Hepatocyte (in vitro differentiated cells): ENCODE measurements around the gene DIS3L. TPM values are rescaled to one million over a fixed set of nuclear protein-coding genes. Genes with fewer than 3 reads are reported as not detected.
"Not testable (repeated sequence)": the region's sequence is repeated elsewhere in the genome, so short reads cannot be mapped to it uniquely, and the experiment has no call there.

Experiments used
- DNase-seq: peaks from one replicate; pipeline ENCODE4 v3.0.0-alpha.2; 2016; ENCODE audit warnings: low spot score
- H2AFZ ChIP-seq: fragments of 200-600 bp; sonication (generic); 2 replicates; pipeline ENCODE4 v1.6.0; 2016; ENCODE audit warnings: antibody characterized with exemption, mild to moderate bottlenecking
- H3K27ac ChIP-seq: fragments of 200-600 bp; sonication (generic); 2 replicates; pipeline ENCODE4 v1.5.1; 2016; ENCODE audit warnings: mild to moderate bottlenecking
- H3K27me3 ChIP-seq: fragments of 200-600 bp; sonication (generic); 2 replicates; pipeline ENCODE4 v1.6.1; 2016
- H3K36me3 ChIP-seq: fragments of 200-600 bp; sonication (generic); replicated peaks from 2 replicates; pipeline ENCODE4 v1.5.1; 2016; ENCODE audit warnings: low read depth; ENCODE audit not compliant: insufficient read depth
- H3K4me1 ChIP-seq: fragments of 200-600 bp; sonication (generic); 2 replicates; pipeline ENCODE4 v1.5.1; 2016; ENCODE audit warnings: mild to moderate bottlenecking, moderate library complexity; ENCODE audit not compliant: insufficient read depth
- H3K4me2 ChIP-seq: fragments of 200-600 bp; sonication (generic); 2 replicates; pipeline ENCODE4 v1.6.0; 2016
- H3K4me3 ChIP-seq: fragments of 200-600 bp; sonication (generic); 2 replicates; pipeline ENCODE4 v1.5.1; 2016; ENCODE audit warnings: mild to moderate bottlenecking
- H3K79me2 ChIP-seq: fragments of 200-600 bp; sonication (generic); 2 replicates; pipeline ENCODE4 v1.6.0; 2017; ENCODE audit warnings: mild to moderate bottlenecking
- H3K9me2 ChIP-seq: fragments of 200-600 bp; sonication (generic); replicated peaks from 2 replicates; pipeline ENCODE4 v1.6.0; 2017; ENCODE audit warnings: mild to moderate bottlenecking; ENCODE audit not compliant: insufficient read depth
- H3K9me3 ChIP-seq: fragments of 200-600 bp; sonication (generic); 2 replicates; pipeline ENCODE4 v1.5.1; 2016; ENCODE audit warnings: low read depth, mild to moderate bottlenecking
- H4K20me1 ChIP-seq: fragments of 200-600 bp; sonication (generic); 2 replicates; pipeline ENCODE4 v1.6.0; 2016; ENCODE audit warnings: mild to moderate bottlenecking; ENCODE audit not compliant: insufficient read depth, poor library complexity, severe bottlenecking
- EZH2 ChIP-seq: fragments of 200-600 bp; sonication (generic); IDR thresholded peaks from 2 replicates; pipeline ENCODE4 v1.6.1; 2016; ENCODE audit warnings: antibody characterized with exemption, mild to moderate bottlenecking, borderline replicate concordance
- EZH2phosphoT487 ChIP-seq: fragments of 200-600 bp; sonication (generic); IDR thresholded peaks from one replicate; pipeline ENCODE4 v1.6.1; 2018; ENCODE audit warnings: antibody characterized with exemption, mild to moderate bottlenecking, low read depth, moderate library complexity; ENCODE audit not compliant: unreplicated experiment, severe bottlenecking
- WGBS: methylation state at CpG from one replicate; pipeline ENCODE4 v1.1.6; 2016; ENCODE audit warnings: low lambda C conversion rate; ENCODE audit errors: missing lambda C conversion rate; 5-methylcytosine and 5-hydroxymethylcytosine counted together
- polyA plus RNA-seq: library from polyadenylated mRNA; unstranded; fragments of >200 nt; fragmentation: Nextera tagmentation; extraction: Ambion mirVana; gene quantifications from 2 replicates; pipeline ENCODE4 v1.2.1, GENCODE V29; 2016
- total RNA-seq: library from RNA; depleted of rRNA; stranded (reverse); fragments of >200 nt; gene quantifications from 2 replicates; pipeline ENCODE4 v1.2.3, GENCODE V29; 2014
- TF ChIP-seq, protein P1 (sequence below): fragments of 200-600 bp; sonication (generic); IDR thresholded peaks from 2 replicates; pipeline ENCODE4 v1.5.1; 2016; ENCODE audit warnings: antibody characterized with exemption, mild to moderate bottlenecking; ENCODE audit not compliant: poor library complexity

The DIS3L gene
- total and polyA plus RNA-seq, 2 experiments from 2014 or later = 18.6 to 34.4 TPM

DNA sequence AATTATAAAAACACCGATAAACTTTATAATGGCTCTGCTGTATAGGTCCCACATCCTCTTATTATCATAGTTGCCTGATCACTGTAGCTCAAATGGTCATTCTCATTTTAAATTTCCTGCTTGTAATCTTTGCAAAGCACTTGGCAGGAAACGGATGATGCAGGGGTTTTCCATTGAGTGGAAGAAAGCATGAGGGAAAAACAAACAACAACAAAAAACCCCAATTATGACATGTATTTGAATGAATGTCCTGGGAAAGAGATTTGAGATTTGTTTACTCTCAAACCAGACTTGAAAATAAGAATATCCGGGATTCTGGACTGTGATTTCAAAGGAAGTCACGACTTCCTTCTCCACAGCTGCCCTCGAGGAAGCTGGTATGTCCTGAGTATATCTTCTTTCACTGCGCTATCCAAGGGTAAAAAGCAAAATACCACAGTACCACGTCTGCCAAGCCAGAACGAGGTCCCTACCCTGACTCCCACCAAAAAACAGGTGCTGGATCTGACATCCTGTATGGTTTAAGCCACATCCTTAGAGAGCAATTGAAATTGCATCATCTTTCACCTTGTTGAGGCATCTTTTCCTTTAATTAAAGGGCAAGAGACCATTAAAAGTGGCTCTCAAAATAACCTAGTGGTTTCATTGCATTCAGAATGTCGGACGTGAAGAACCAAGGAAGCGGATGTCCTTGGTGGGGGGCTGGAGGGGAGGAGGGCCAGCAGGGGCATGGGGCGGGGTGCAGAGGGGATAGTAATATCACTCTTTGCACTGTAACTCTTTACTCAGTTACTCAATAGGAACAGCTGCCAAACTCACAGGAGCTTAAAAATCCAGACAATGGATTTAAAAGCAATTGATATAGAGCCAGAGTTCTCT lies 76.6 kb downstream of the DIS3L start:
- Histone ChIP-seq H3K27ac (no peak overlapping the region), H2AFZ (peak overlapping the region; percentile 29), H3K4me3 (no peak overlapping the region), H3K79me2 (no peaks in the 10 kb centered on the region), H3K4me2 (peak overlapping the region; percentile 25), H3K9me2 (no peaks in the 10 kb centered on the region), H3K4me1 (no peaks in the 10 kb centered on the region), H3K36me3 (no peaks in the 10 kb centered on the region), H3K9me3 (no peaks in the 10 kb centered on the region), H3K27me3 (no peaks in the 10 kb centered on the region), H4K20me1 (no peaks in the 10 kb centered on the region)
- DNase-seq = no peak
- 61% methylated on average over 12 of the region's 12 CpGs for WGBS
- TF ChIP-seq EZH2 (no peak), EZH2phosphoT487 (no peak)
- TF ChIP-seq, protein P1, sequence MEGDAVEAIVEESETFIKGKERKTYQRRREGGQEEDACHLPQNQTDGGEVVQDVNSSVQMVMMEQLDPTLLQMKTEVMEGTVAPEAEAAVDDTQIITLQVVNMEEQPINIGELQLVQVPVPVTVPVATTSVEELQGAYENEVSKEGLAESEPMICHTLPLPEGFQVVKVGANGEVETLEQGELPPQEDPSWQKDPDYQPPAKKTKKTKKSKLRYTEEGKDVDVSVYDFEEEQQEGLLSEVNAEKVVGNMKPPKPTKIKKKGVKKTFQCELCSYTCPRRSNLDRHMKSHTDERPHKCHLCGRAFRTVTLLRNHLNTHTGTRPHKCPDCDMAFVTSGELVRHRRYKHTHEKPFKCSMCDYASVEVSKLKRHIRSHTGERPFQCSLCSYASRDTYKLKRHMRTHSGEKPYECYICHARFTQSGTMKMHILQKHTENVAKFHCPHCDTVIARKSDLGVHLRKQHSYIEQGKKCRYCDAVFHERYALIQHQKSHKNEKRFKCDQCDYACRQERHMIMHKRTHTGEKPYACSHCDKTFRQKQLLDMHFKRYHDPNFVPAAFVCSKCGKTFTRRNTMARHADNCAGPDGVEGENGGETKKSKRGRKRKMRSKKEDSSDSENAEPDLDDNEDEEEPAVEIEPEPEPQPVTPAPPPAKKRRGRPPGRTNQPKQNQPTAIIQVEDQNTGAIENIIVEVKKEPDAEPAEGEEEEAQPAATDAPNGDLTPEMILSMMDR = no peak

DNA sequence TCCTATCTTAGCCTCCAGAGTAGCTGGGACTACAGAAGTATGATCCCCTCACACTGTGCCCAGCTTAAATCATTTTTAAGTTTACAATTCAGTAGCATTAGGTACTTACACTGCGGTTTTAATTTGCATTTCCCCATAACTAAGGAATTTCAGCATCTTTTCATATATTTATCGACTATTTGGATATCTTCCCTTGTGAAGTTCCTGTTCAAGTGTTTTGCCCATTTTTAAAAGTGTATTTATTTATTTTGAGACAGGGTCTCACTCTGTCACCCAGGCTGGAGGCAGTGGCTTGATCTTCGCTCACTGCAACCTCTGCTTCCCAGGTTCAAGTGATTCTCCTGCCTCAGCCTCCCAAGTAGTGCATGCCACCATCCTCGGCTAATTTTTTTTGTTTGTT lies 80.8 kb downstream of the DIS3L start:
- no peaks in the 10 kb centered on the region for H3K9me3 ChIP-seq
- H3K79me2 ChIP-seq = no peaks in the 10 kb centered on the region
- no peaks in the 10 kb centered on the region for H3K4me1 ChIP-seq
- no peak for DNase-seq
- no peak overlapping the region for H3K4me2 ChIP-seq
- no peaks in the 10 kb centered on the region for H3K27me3 ChIP-seq
- no peak overlapping the region for H3K4me3 ChIP-seq
- no peaks in the 10 kb centered on the region for H3K36me3 ChIP-seq
- WGBS = 93% methylated on average over 4 of the region's 4 CpGs
- TF ChIP-seq, protein P1 = no peak
- TF ChIP-seq EZH2phosphoT487 (no peak), EZH2 (no peak)
- no peak overlapping the region for H2AFZ ChIP-seq
- no peak overlapping the region for H3K27ac ChIP-seq
- H4K20me1 ChIP-seq = no peaks in the 10 kb centered on the region
- H3K9me2 ChIP-seq = no peaks in the 10 kb centered on the region

DNA sequence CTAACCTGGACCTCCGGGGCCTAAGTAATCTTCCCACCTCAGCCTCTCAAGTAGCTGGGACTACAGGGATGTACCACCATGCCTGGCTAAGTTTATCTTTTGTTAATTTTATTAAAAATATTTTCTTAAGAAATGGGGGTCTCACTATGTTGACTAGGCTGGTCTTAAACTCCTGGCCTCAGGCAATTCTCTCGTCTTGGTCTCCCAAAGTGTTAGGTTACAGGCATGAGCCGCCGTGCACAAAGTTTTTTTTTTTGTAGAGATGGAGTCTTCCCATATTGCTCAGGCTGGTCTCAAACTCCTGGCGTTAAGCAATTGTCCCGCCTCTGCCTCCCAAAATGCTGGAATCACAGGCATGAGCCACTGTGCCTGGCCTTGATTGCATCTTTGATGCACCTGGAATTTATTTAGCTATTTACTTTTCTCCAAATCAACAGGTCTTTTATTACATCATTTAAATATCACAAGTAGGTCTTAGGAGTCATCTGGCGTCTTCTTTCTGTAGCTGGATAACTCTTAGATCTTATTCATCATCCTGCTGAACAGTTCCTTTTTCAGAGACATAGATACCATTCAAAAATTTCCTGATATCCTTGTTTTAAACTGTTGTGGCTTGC lies 85.6 kb downstream of the DIS3L start:
- H3K79me2 ChIP-seq = no peaks in the 10 kb centered on the region
- no peak overlapping the region for H3K27ac ChIP-seq
- H3K27me3 ChIP-seq = no peaks in the 10 kb centered on the region
- no peak overlapping the region for H3K4me2 ChIP-seq
- no peak overlapping the region for H2AFZ ChIP-seq
- no peak for DNase-seq
- no peaks in the 10 kb centered on the region for H3K4me1 ChIP-seq
- H3K36me3 ChIP-seq = no peaks in the 10 kb centered on the region
- no peak overlapping the region for H3K4me3 ChIP-seq
- 90% methylated on average over 7 of the region's 7 CpGs for WGBS
- no peaks in the 10 kb centered on the region for H4K20me1 ChIP-seq
- H3K9me2 ChIP-seq = no peaks in the 10 kb centered on the region
- no peaks in the 10 kb centered on the region for H3K9me3 ChIP-seq
- TF ChIP-seq, protein P1 = no peak
- TF ChIP-seq EZH2phosphoT487 (no peak), EZH2 (no peak)

DNA sequence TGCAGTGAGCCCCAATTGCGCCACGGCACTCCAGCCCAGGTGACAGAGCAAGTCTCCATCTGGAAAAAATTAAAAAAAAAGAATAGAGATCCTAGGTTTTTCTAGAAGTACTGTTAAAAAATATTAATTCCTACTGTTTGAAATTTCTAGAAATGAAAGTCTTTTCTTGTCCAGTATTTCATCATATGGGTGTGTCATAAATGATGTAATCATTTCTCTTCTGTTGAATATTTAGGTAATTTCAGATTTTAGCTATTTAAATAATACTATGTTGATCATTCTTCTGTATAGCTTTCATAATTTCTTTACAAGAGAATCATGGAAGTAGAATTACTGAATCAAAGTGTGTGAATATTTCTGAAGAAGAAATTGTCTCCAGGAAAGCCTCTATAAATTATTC lies 88.0 kb downstream of the DIS3L start:
- H3K4me3 ChIP-seq, H3K4me2 ChIP-seq, H2AFZ ChIP-seq, H3K79me2 ChIP-seq, H3K9me2 ChIP-seq, H3K27me3 ChIP-seq, H3K9me3 ChIP-seq, H3K4me1 ChIP-seq, DNase-seq, H4K20me1 ChIP-seq, H3K27ac ChIP-seq, H3K36me3 ChIP-seq: not testable (repeated sequence)
- WGBS = 100% methylated on average over 2 of the region's 2 CpGs
